OCI-LY3 (cell line): ENCODE results near the gene EPC2.
"Not testable (repeated sequence)": the region's sequence is repeated elsewhere in the genome, so short reads cannot be mapped to it uniquely, and the experiment has no call there.

Source experiments
- CTCF ChIP-seq: fragments of 200-600, 300-600 bp; sonication (generic); IDR thresholded peaks from 2 replicates; pipeline ENCODE4 v1.5.1; 2014; ENCODE audit warnings: antibody characterized with exemption, low read length, low read depth
- EZH2phosphoT487 ChIP-seq: fragments of 200-600 bp; shearing (Covaris generic); IDR thresholded peaks from 2 replicates; pipeline ENCODE4 v1.6.1; 2018; ENCODE audit warnings: antibody characterized with exemption, mixed run types, low read depth

DNA sequence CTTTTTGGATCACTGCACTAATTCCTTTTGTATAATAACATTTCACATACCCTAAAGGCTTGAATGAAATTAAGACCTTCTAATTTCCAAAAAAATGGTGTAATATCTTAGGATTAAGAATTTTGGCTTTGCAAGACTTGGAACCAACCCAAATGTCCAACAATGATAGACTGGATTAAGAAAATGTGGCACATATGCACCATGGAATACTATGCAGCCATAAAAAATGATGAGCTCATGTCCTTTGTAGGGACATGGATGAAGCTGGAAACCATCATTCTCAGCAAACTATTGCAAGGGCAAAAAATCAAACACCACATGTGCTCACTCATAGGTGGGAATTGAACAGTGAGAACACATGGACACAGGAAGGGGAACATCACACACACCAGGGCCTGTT is 43.5 kb downstream of the EPC2 start:
- not testable (repeated sequence) for TF ChIP-seq CTCF, EZH2phosphoT487
